Measurements from ENCODE around the gene SPATA3. TPM values are rescaled to one million over a fixed set of nuclear protein-coding genes. Genes with fewer than 3 reads are reported as not detected.

The SPATA3 gene
- total RNA-seq, 1 donor from 2014 or later: not detected

GRCh38 chr2:231036131-231036530, 40.2 kb downstream of the SPATA3 start:
- Histone ChIP-seq H3K27me3 (no peaks in the 10 kb centered on the region), H3K4me3 (no peak overlapping the region), H3K4me1 (no peaks in the 10 kb centered on the region), H3K9me3 (no peaks in the 10 kb centered on the region), H3K27ac (no peak overlapping the region), H3K36me3 (no peaks in the 10 kb centered on the region)
- DNase-seq (ENCODE audit: extremely low spot score in 2 of 2): no peak
- no peak for TF ChIP-seq POLR2A (IDR thresholded peaks at IDR 0.05)
- no peak for TF ChIP-seq POLR2AphosphoS5 (IDR thresholded peaks at IDR 0.05; ENCODE audit: insufficient read depth in 1 of 2, low read depth in 1 of 2)
- TF ChIP-seq CTCF (IDR thresholded peaks at IDR 0.05): no peak
- intact Hi-C loops (cut with DNase I): no loop called here

- no peaks in the 10 kb centered on the region for H3K9me3 ChIP-seq
- no peak overlapping the region for H3K4me3 ChIP-seq
- H3K27ac ChIP-seq: no peak overlapping the region
- no peaks in the 10 kb centered on the region for H3K36me3 ChIP-seq
- intact Hi-C loops (cut with DNase I): no loop called here
- H3K27me3 ChIP-seq: no peaks in the 10 kb centered on the region
- TF ChIP-seq POLR2A (IDR thresholded peaks at IDR 0.05) (no peak), CTCF (IDR thresholded peaks at IDR 0.05) (no peak), POLR2AphosphoS5 (IDR thresholded peaks at IDR 0.05; ENCODE audit: insufficient read depth in 1 of 2, low read depth in 1 of 2) (no peak)
- H3K4me1 ChIP-seq: no peaks in the 10 kb centered on the region
- no peak for DNase-seq (ENCODE audit: extremely low spot score in 2 of 2)
Measured at GRCh38 chr2:231036578-231037106, 40.7 kb downstream of the SPATA3 start.

- no peak for TF ChIP-seq POLR2AphosphoS5 (IDR thresholded peaks at IDR 0.05; ENCODE audit: insufficient read depth in 1 of 2, low read depth in 1 of 2)
- no peak for TF ChIP-seq POLR2A (IDR thresholded peaks at IDR 0.05)
- no peak for TF ChIP-seq CTCF (IDR thresholded peaks at IDR 0.05)
- no peak for DNase-seq (ENCODE audit: extremely low spot score in 2 of 2)
- peak within 1 kb of the TSS; percentile 11 to 44 for H3K4me3 ChIP-seq
- no peaks in the 10 kb centered on the region for H3K4me1 ChIP-seq
- H3K27ac ChIP-seq: no peak within 1 kb of the TSS
- no peaks in the 10 kb centered on the region for H3K9me3 ChIP-seq
- intact Hi-C loops (cut with DNase I): no loop called here
- H3K27me3 ChIP-seq: no peaks in the 10 kb centered on the region
- no peaks in the 10 kb centered on the region for H3K36me3 ChIP-seq
Measured at GRCh38 chr2:231037202-231037730, 41.3 kb downstream of the SPATA3 start, which contains the start of gene C2orf72. Gene C2orf72, plus strand, starts transcription at chr2:231037523. Its CDS starts 43 bp downstream, at chr2:231037566.

DNA sequence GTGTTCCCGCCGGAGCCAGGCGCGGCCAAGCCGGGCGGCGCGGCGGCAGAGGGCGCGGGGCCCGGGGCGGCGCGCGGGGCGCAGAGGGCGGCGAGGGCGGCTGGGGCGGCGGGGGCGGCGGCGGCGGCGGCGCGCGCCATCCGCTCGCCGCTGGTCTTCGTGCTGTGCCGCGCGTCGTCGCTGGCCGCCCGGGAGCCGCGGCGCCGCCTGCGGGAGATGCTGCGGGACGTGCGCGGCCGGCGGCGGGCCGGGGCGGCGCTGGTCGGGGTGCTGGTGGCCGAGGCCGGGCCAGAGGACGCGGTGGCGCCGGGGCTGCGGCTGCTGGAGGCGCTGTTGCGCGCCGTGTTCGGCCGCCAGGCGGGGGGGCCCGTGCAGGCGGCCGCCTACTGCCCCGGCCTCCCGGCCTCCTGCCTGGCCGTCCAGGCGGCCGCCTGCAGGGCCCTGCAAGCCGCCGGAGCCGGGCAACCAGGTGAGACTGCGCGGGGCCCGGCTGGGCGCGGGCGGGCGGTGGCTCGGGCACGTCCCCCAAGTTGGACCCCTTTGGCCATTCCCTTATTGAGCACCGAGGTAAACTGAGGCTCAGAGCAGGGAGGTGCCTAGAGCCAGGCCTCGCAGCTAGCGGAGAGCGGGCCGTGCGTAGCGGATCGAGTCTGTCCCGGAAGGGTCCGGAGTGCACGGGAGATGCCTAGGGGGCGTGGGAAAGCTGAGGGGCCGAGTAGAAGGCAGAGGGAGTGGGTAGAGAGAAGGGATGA, 42.0 kb downstream of the SPATA3 start:
- H3K27me3 ChIP-seq: no peaks in the 10 kb centered on the region
- DNase-seq (ENCODE audit: extremely low spot score in 2 of 2): no peak
- H3K4me1 ChIP-seq: no peaks in the 10 kb centered on the region
- TF ChIP-seq POLR2AphosphoS5 (IDR thresholded peaks at IDR 0.05; ENCODE audit: insufficient read depth in 1 of 2, low read depth in 1 of 2): no peak
- no peak for TF ChIP-seq POLR2A (IDR thresholded peaks at IDR 0.05)
- TF ChIP-seq CTCF (IDR thresholded peaks at IDR 0.05): no peak
- no peaks in the 10 kb centered on the region for H3K9me3 ChIP-seq
- intact Hi-C loops (cut with DNase I): no loop called here
- peak overlapping the region; percentile 11 to 44 for H3K4me3 ChIP-seq
- no peak overlapping the region for H3K27ac ChIP-seq
- H3K36me3 ChIP-seq: no peaks in the 10 kb centered on the region
